Measurements from ENCODE around the gene L3MBTL4.

DNA sequence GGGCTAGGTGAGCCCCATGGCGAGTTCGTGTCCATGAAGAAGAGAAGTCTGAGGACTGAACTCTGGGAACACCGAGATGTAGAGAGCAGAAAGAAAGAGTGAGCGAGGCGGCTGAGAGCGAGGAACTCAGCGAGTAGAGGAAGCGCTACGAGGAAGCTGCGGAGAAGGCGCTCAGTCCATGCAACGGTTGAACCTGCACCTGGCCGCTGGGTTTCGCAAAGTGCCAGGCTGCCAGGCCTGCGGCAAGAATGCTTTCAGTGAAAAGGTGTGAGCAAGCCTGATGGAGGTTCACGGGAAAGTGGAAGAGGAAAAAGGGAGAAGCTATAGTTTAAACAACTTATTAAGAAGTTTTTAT, 268.4 kb downstream of the L3MBTL4 start:
- no peak for TF ChIP-seq CTCF (conservative IDR thresholded peaks at IDR 0.05; ENCODE audit: low read length)
- TF ChIP-seq EZH2phosphoT487 (IDR thresholded peaks at IDR 0.05; ENCODE audit: borderline replicate concordance, low read depth, low read length) = no peak
